K562 (cell line): ENCODE measurements around the gene RPL22. TPM values are rescaled to one million over a fixed set of nuclear protein-coding genes. Genes with fewer than 3 reads are reported as not detected.

Experiments
- CCNT2 ChIP-seq: IDR thresholded peaks from 2 replicates; pipeline ENCODE4 v1.6.1; 2011; ENCODE audit warnings: borderline replicate concordance, low read depth, mild to moderate bottlenecking, moderate library complexity, mixed read lengths, low read length; ENCODE audit not compliant: insufficient read length; ENCODE audit errors: extremely low read depth
- EGR1 ChIP-seq: fragments of 450-650 bp; conservative IDR thresholded peaks from 2 replicates; pipeline ENCODE4 v1.6.1; 2017; ENCODE audit warnings: mild to moderate bottlenecking
- FIP1L1 ChIP-seq: fragments of 200-400 bp; formaldehyde crosslinking; IDR thresholded peaks from 2 replicates; pipeline ENCODE4 v1.6.1; 2018; ENCODE audit warnings: mild to moderate bottlenecking, low read depth, low read length; ENCODE audit not compliant: poor library complexity, severe bottlenecking
- KLF10 ChIP-seq: fragments of 250-450 bp; sonication (Bioruptor Pico); IDR thresholded peaks from 2 replicates; pipeline ENCODE4 v1.6.1; 2021; ENCODE audit warnings: matching md5 sums
- MEIS2 ChIP-seq: fragments of 450-650 bp; IDR thresholded peaks from 2 replicates; pipeline ENCODE4 v1.6.1; 2014; ENCODE audit warnings: mild to moderate bottlenecking; ENCODE audit not compliant: partially characterized antibody
- SETDB1 ChIP-seq: IDR thresholded peaks from one replicate; pipeline ENCODE4 v1.6.1; 2012; ENCODE audit warnings: low read length, control low read depth, inconsistent platforms
- SIX5 ChIP-seq, 2 experiments: IDR thresholded peaks; 2 replicates each; pipeline ENCODE4 v1.6.1; 2011; ENCODE audit warnings: low read length in 2 of 2, borderline replicate concordance in 1 of 2, low read depth in 1 of 2, mild to moderate bottlenecking in 1 of 2, moderate library complexity in 1 of 2; ENCODE audit not compliant: insufficient read depth in 1 of 2
- STAT5B ChIP-seq: fragments of 250-450 bp; sonication (Bioruptor Pico); IDR thresholded peaks from 2 replicates; pipeline ENCODE4 v1.8.0; 2021; ENCODE audit warnings: mild to moderate bottlenecking, inconsistent platforms
- ZNF696 ChIP-seq: fragments of 250-450 bp; sonication (Bioruptor Pico); conservative IDR thresholded peaks from 2 replicates; pipeline ENCODE4 v1.4.0; 2020; ENCODE audit warnings: mild to moderate bottlenecking, moderate library complexity
- ZNF830 ChIP-seq: fragments of 250-450 bp; sonication (Bioruptor Pico); IDR thresholded peaks from 2 replicates; pipeline ENCODE4 v1.5.0; 2021; ENCODE audit warnings: mild to moderate bottlenecking
- polyA plus RNA-seq, 8 experiments: library from polyadenylated mRNA; depleted of rRNA in 4 of 8; stranded (reverse) in 5 of 8; unstranded in 3 of 8; fragments of >200 nt; fragmentation: Nextera tagmentation in 2 of 8; fragmentation: Illumina TruSeq in 1 of 8; extraction: Ambion mirVana in 2 of 8; extraction: Trizol in 1 of 8; gene quantifications; 2 replicates each; pipeline versions ENCODE4 v1.2.1 to v1.2.3, GENCODE V29; 2011 to 2014; ENCODE audit warnings: inconsistent platforms in 1 of 8, missing spikeins in 1 of 8
- total RNA-seq, 7 experiments: library from RNA; depleted of rRNA in 6 of 7; stranded (reverse); fragments of >200 nt in 6 of 7; fragmentation: Illumina TruSeq in 2 of 7; extraction: Trizol in 2 of 7; gene quantifications; 2 replicates each; pipeline versions ENCODE4 v1.2.1 to v1.2.3, GENCODE V29; 2011 to 2021; ENCODE audit warnings: low replicate concordance in 1 of 7
- TF ChIP-seq, protein P1 (sequence below), 2 experiments: fragments of 250-450 bp in 1 of 2; fragments of 450-650 bp in 1 of 2; sonication (Bioruptor Pico) in 1 of 2; IDR thresholded peaks; 2 replicates each; pipeline versions ENCODE4 v1.6.1 to v1.8.0; 2016 to 2021; ENCODE audit warnings: mild to moderate bottlenecking in 2 of 2, moderate library complexity in 2 of 2, missing compliant biosample characterization in 1 of 2, missing genetic modification characterization in 1 of 2
- TF ChIP-seq, protein P2 (sequence below): IDR thresholded peaks from 3 replicates; pipeline ENCODE4 v1.6.1; 2011; ENCODE audit warnings: borderline replicate concordance, mild to moderate bottlenecking, moderate library complexity; ENCODE audit not compliant: insufficient read length; ENCODE audit errors: extremely low read depth
- TF ChIP-seq, protein P3 (sequence below): fragments of 450-650 bp; IDR thresholded peaks from 2 replicates; pipeline ENCODE4 v1.6.1; 2018; ENCODE audit not compliant: partially characterized antibody
- TF ChIP-seq, protein P4 (sequence below): fragments of 450-650 bp; IDR thresholded peaks from 2 replicates; pipeline ENCODE4 v1.6.1; 2017; ENCODE audit warnings: antibody characterized with exemption, mild to moderate bottlenecking

Gene RPL22
- total and polyA plus RNA-seq, 9 of the 15 experiments (the other 6 are each of a cell fraction or from before 2014, with no cell fraction given): 467 to 1,165 (median 607) TPM

DNA sequence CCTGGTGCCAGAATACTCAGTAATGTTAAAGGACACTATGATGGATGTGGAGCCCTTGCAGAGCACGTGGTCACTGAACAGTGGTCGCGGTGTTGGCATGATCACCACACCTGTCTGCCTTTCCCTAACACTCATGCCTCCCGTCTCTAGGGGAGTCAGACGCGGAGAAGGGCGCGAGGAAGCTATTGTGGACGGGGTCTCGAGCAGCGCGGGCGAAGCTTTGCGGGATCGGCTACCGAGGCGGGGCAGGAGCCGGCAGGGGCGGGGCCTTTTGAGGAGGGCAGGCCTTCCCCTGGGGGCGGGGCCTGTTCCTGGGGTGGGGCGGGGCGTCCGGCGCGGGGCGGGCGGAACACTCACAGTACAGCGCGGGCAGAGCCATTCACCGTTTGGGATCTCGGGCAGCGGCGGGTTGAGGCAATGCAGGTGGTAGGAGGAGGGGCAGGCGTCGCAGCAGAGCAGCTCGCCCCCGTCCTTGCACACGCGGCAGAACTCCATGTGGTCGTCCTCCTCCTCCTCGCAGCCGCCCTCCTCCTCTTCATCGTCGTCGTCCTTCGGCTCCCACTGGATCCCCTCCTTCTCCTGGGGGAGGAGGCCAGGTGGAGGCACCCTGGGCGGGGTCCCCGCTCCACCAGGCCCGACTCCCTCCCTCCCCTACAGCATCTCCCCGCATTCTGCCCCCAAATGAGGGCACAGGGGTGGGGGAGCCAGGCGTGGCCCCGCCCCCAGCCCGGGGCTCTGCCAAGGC, 50.7 kb downstream of the RPL22 start (continued):
- TF ChIP-seq, protein P1, sequence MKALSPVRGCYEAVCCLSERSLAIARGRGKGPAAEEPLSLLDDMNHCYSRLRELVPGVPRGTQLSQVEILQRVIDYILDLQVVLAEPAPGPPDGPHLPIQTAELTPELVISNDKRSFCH (CRISPR knock-in tag; IDR thresholded peaks at IDR 0.05): no peak
- TF ChIP-seq, protein P1 (tag; IDR thresholded peaks at IDR 0.05): no peak
- TF ChIP-seq, protein P2, sequence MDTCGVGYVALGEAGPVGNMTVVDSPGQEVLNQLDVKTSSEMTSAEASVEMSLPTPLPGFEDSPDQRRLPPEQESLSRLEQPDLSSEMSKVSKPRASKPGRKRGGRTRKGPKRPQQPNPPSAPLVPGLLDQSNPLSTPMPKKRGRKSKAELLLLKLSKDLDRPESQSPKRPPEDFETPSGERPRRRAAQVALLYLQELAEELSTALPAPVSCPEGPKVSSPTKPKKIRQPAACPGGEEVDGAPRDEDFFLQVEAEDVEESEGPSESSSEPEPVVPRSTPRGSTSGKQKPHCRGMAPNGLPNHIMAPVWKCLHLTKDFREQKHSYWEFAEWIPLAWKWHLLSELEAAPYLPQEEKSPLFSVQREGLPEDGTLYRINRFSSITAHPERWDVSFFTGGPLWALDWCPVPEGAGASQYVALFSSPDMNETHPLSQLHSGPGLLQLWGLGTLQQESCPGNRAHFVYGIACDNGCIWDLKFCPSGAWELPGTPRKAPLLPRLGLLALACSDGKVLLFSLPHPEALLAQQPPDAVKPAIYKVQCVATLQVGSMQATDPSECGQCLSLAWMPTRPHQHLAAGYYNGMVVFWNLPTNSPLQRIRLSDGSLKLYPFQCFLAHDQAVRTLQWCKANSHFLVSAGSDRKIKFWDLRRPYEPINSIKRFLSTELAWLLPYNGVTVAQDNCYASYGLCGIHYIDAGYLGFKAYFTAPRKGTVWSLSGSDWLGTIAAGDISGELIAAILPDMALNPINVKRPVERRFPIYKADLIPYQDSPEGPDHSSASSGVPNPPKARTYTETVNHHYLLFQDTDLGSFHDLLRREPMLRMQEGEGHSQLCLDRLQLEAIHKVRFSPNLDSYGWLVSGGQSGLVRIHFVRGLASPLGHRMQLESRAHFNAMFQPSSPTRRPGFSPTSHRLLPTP: no peak
- TF ChIP-seq SIX5 (IDR thresholded peaks at IDR 0.05; ENCODE audit: borderline replicate concordance in 1 of 2, insufficient read depth in 1 of 2, low read depth in 1 of 2, low read length in 2 of 2): no peak
- no peak for TF ChIP-seq SETDB1
- TF ChIP-seq FIP1L1: no peak
- no peak for TF ChIP-seq ZNF830
- no peak for TF ChIP-seq KLF10 (CRISPR knock-in tag)
- TF ChIP-seq MEIS2: peak; percentile 44
- TF ChIP-seq, protein P3, sequence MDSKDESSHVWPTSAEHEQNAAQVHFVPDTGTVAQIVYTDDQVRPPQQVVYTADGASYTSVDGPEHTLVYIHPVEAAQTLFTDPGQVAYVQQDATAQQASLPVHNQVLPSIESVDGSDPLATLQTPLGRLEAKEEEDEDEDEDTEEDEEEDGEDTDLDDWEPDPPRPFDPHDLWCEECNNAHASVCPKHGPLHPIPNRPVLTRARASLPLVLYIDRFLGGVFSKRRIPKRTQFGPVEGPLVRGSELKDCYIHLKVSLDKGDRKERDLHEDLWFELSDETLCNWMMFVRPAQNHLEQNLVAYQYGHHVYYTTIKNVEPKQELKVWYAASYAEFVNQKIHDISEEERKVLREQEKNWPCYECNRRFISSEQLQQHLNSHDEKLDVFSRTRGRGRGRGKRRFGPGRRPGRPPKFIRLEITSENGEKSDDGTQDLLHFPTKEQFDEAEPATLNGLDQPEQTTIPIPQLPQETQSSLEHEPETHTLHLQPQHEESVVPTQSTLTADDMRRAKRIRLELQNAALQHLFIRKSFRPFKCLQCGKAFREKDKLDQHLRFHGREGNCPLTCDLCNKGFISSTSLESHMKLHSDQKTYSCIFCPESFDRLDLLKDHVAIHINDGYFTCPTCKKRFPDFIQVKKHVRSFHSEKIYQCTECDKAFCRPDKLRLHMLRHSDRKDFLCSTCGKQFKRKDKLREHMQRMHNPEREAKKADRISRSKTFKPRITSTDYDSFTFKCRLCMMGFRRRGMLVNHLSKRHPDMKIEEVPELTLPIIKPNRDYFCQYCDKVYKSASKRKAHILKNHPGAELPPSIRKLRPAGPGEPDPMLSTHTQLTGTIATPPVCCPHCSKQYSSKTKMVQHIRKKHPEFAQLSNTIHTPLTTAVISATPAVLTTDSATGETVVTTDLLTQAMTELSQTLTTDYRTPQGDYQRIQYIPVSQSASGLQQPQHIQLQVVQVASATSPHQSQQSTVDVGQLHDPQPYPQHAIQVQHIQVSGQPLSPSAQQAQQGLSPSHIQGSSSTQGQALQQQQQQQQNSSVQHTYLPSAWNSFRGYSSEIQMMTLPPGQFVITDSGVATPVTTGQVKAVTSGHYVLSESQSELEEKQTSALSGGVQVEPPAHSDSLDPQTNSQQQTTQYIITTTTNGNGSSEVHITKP: peak; percentile 39
- TF ChIP-seq EGR1: peak; percentile 44; the same call in 1 of the 2 replicates
- TF ChIP-seq ZNF696 (CRISPR knock-in tag): no peak
- no peak for TF ChIP-seq CCNT2
- TF ChIP-seq STAT5B (CRISPR knock-in tag): no peak
- TF ChIP-seq, protein P4, sequence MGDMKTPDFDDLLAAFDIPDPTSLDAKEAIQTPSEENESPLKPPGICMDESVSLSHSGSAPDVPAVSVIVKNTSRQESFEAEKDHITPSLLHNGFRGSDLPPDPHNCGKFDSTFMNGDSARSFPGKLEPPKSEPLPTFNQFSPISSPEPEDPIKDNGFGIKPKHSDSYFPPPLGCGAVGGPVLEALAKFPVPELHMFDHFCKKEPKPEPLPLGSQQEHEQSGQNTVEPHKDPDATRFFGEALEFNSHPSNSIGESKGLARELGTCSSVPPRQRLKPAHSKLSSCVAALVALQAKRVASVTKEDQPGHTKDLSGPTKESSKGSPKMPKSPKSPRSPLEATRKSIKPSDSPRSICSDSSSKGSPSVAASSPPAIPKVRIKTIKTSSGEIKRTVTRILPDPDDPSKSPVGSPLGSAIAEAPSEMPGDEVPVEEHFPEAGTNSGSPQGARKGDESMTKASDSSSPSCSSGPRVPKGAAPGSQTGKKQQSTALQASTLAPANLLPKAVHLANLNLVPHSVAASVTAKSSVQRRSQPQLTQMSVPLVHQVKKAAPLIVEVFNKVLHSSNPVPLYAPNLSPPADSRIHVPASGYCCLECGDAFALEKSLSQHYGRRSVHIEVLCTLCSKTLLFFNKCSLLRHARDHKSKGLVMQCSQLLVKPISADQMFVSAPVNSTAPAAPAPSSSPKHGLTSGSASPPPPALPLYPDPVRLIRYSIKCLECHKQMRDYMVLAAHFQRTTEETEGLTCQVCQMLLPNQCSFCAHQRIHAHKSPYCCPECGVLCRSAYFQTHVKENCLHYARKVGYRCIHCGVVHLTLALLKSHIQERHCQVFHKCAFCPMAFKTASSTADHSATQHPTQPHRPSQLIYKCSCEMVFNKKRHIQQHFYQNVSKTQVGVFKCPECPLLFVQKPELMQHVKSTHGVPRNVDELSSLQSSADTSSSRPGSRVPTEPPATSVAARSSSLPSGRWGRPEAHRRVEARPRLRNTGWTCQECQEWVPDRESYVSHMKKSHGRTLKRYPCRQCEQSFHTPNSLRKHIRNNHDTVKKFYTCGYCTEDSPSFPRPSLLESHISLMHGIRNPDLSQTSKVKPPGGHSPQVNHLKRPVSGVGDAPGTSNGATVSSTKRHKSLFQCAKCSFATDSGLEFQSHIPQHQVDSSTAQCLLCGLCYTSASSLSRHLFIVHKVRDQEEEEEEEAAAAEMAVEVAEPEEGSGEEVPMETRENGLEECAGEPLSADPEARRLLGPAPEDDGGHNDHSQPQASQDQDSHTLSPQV: no peak
